Measurements from ENCODE around the gene ACSF3.

GRCh38 chr16:89047331-89048089, 46.1 kb upstream of the ACSF3 start:
- TF ChIP-seq SNAI2 (CRISPR knock-in tag; IDR thresholded peaks at IDR 0.05): no peak
- TF ChIP-seq PPARA (CRISPR knock-in tag; IDR thresholded peaks at IDR 0.05; ENCODE audit: borderline replicate concordance): no peak
- no peak for TF ChIP-seq ARNTL (CRISPR knock-in tag; IDR thresholded peaks at IDR 0.05; ENCODE audit: borderline replicate concordance, low read depth)
- no peak for TF ChIP-seq PATZ1 (CRISPR knock-in tag; IDR thresholded peaks at IDR 0.05; ENCODE audit: borderline replicate concordance)
- no peak for TF ChIP-seq ESRRG (CRISPR knock-in tag; IDR thresholded peaks at IDR 0.05)
- no peak for TF ChIP-seq RARB (CRISPR knock-in tag; IDR thresholded peaks at IDR 0.05)
- no peak for TF ChIP-seq ZNF8 (CRISPR knock-in tag; IDR thresholded peaks at IDR 0.05)
- TF ChIP-seq ZNF565 (CRISPR knock-in tag; conservative IDR thresholded peaks at IDR 0.05; ENCODE audit: low read depth): no peak

All from SK-N-SH treated with all-trans-retinoic acid at 6 μM for 48 hours (cell line).